ENCODE data around the gene DRC1.

Gene DRC1

GRCh38 chr2:26432363-26432762 is 30.6 kb downstream of the DRC1 start:
- TF ChIP-seq POLR2AphosphoS5 (IDR thresholded peaks at IDR 0.05; ENCODE audit: low read depth) (no peak), SPI1 (IDR thresholded peaks at IDR 0.05; ENCODE audit: borderline replicate concordance, low read depth) (no peak), CTCF (IDR thresholded peaks at IDR 0.05; ENCODE audit: insufficient read depth, low read length) (no peak), REST (IDR thresholded peaks at IDR 0.05; ENCODE audit: insufficient replicate concordance, low read depth) (no peak), GABPA (IDR thresholded peaks at IDR 0.05; ENCODE audit: low read depth) (no peak)
- Histone ChIP-seq H3K27ac (replicated peaks) (no peak overlapping the region), H3K27me3 (ENCODE audit: insufficient read depth, poor library complexity, severe bottlenecking) (no peaks in the 10 kb centered on the region), H3K4me3 (replicated peaks; ENCODE audit: insufficient read depth, low read length) (no peak overlapping the region)
- no peak for DNase-seq (ENCODE audit: low read depth in 1 of 2, low spot score in 1 of 2)

- Histone ChIP-seq H3K27me3 (ENCODE audit: insufficient read depth, poor library complexity, severe bottlenecking) (no peaks in the 10 kb centered on the region), H3K4me3 (replicated peaks; ENCODE audit: insufficient read depth, low read length) (no peak overlapping the region), H3K27ac (replicated peaks) (no peak overlapping the region)
- TF ChIP-seq CTCF (IDR thresholded peaks at IDR 0.05; ENCODE audit: insufficient read depth, low read length) (no peak), REST (IDR thresholded peaks at IDR 0.05; ENCODE audit: insufficient replicate concordance, low read depth) (no peak), GABPA (IDR thresholded peaks at IDR 0.05; ENCODE audit: low read depth) (no peak), POLR2AphosphoS5 (IDR thresholded peaks at IDR 0.05; ENCODE audit: low read depth) (no peak), SPI1 (IDR thresholded peaks at IDR 0.05; ENCODE audit: borderline replicate concordance, low read depth) (no peak)
- DNase-seq (ENCODE audit: low read depth in 1 of 2, low spot score in 1 of 2), result no peak
Measured at GRCh38 chr2:26432859-26433258, 31.1 kb downstream of the DRC1 start.

- Histone ChIP-seq H3K27me3 (ENCODE audit: insufficient read depth, poor library complexity, severe bottlenecking) (no peaks in the 10 kb centered on the region), H3K27ac (replicated peaks) (no peak overlapping the region), H3K4me3 (replicated peaks; ENCODE audit: insufficient read depth, low read length) (no peak overlapping the region)
- no peak for TF ChIP-seq CTCF (IDR thresholded peaks at IDR 0.05; ENCODE audit: insufficient read depth, low read length)
- no peak for TF ChIP-seq REST (IDR thresholded peaks at IDR 0.05; ENCODE audit: insufficient replicate concordance, low read depth)
- TF ChIP-seq GABPA (IDR thresholded peaks at IDR 0.05; ENCODE audit: low read depth), result no peak
- TF ChIP-seq POLR2AphosphoS5 (IDR thresholded peaks at IDR 0.05; ENCODE audit: low read depth), result no peak
- TF ChIP-seq SPI1 (IDR thresholded peaks at IDR 0.05; ENCODE audit: borderline replicate concordance, low read depth), result no peak
- DNase-seq (ENCODE audit: low read depth in 1 of 2, low spot score in 1 of 2), result no peak
Measured at GRCh38 chr2:26435106-26435505, 33.4 kb downstream of the DRC1 start.

Measured in HL-60 (cell line).